Suprapubic skin (tissue), 4 donors: Measurements from ENCODE around the gene RPL39L. TPM values are rescaled to one million over a fixed set of nuclear protein-coding genes. Genes with fewer than 3 reads are reported as not detected.

Source experiments
- DNase-seq, 2 donors: peaks; one replicate each; pipeline ENCODE4 v3.0.0-alpha.2; 2019; ENCODE audit warnings: low spot score in 2 of 2
- H3K27ac ChIP-seq: fragments of 200-600 bp; sonication (generic); one replicate; pipeline ENCODE4 v1.5.1; 2019
- H3K27me3 ChIP-seq: fragments of 200-600 bp; sonication (generic); one replicate; pipeline ENCODE4 v1.5.1; 2019
- H3K36me3 ChIP-seq: fragments of 200-600 bp; sonication (generic); one replicate; pipeline ENCODE4 v1.5.1; 2019
- H3K4me1 ChIP-seq: fragments of 200-600 bp; sonication (generic); one replicate; pipeline ENCODE4 v1.5.1; 2019
- H3K4me3 ChIP-seq: fragments of 200-600 bp; sonication (generic); one replicate; pipeline ENCODE4 v1.5.1; 2019; ENCODE audit warnings: mild to moderate bottlenecking
- H3K9me3 ChIP-seq: fragments of 200-600 bp; sonication (generic); one replicate; pipeline ENCODE4 v1.5.1; 2019
- CTCF ChIP-seq, 2 donors: fragments of 200-600 bp in 1 of 2; fragments of 450-650 bp in 1 of 2; sonication (generic) in 1 of 2; IDR thresholded peaks; one replicate each; pipeline ENCODE4 v1.5.1; 2016 to 2019; ENCODE audit warnings: antibody characterized with exemption in 2 of 2, mild to moderate bottlenecking in 1 of 2, moderate library complexity in 1 of 2
- EP300 ChIP-seq: sonication (generic); formaldehyde crosslinking; IDR thresholded peaks from one replicate; pipeline ENCODE4 v1.6.1; 2017; ENCODE audit warnings: antibody characterized with exemption
- POLR2A ChIP-seq, 2 donors: fragments of 450-650 bp; IDR thresholded peaks; one replicate each; pipeline ENCODE4 v1.6.1; 2017; ENCODE audit warnings: antibody characterized with exemption in 2 of 2, mild to moderate bottlenecking in 2 of 2, moderate library complexity in 2 of 2
- POLR2AphosphoS5 ChIP-seq, 3 donors: sonication (generic); formaldehyde crosslinking; IDR thresholded peaks; one replicate each; pipeline ENCODE4 v1.6.1; 2017; ENCODE audit warnings: antibody characterized with exemption in 3 of 3
- WGBS: methylation state at CpG from one replicate; pipeline ENCODE4 v1.1.5; 2018; 5-methylcytosine and 5-hydroxymethylcytosine counted together
- total RNA-seq, 4 donors: library from RNA; depleted of rRNA; stranded (reverse); fragments of >200 nt; gene quantifications; one replicate each; pipeline ENCODE4 v1.1.0, GENCODE V29; 2016

The RPL39L gene
- total RNA-seq, 4 donors from 2014 or later, result 7.1 to 12.2 (median 11.0) TPM

DNA sequence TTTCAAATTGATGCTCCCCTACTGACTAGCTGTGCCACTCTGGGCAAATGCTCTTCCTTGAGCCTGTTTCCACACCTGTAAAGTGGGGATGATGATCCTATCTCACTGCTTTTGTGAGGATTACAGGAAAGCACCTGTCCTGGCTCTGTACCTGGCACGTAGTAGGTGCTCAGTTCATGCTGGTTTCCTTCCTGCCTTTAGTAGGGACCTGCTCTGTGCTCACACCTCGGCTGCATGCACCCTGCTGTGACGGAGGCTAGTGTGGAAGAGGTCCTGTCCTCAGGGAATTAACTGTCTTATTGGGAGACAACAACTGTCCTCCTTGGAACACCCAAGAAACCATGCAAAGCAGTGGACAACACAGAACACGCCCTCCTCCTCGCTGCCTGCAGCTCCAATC, 61.8 kb downstream of the RPL39L start:
- Histone ChIP-seq H3K9me3 (no peaks in the 10 kb centered on the region), H3K27ac (no peak overlapping the region), H3K27me3 (no peaks in the 10 kb centered on the region), H3K4me1 (no peaks in the 10 kb centered on the region), H3K4me3 (no peak overlapping the region), H3K36me3 (peaks cover 28% of the 10 kb centered on the region)
- no peak for DNase-seq
- TF ChIP-seq POLR2A (IDR thresholded peaks at IDR 0.05), result no peak
- TF ChIP-seq POLR2AphosphoS5 (IDR thresholded peaks at IDR 0.05), result no peak
- TF ChIP-seq EP300, result no peak
- no peak for TF ChIP-seq CTCF (IDR thresholded peaks at IDR 0.05)
- WGBS, result 89% methylated on average over 5 of the region's 5 CpGs

DNA sequence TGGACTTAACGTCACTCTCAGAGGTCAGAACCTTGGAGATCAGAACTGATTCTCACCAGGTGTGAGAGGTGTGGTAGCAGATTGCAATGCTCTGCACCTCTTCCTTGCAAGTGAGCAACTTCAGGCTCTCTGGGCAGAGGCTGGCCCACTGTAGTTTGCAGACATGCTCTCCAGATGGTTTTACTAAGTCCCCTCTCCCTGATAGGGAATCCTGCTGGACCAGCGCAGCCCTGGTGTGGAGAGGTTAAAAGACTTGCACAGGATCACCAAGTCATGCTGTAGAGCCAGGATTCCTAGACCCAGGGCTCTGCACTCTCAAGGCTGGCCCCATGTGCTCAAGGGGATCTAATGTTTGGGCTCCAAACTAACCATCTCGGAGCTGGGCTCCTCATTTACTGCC, 62.2 kb downstream of the RPL39L start:
- H3K27me3 ChIP-seq, result no peaks in the 10 kb centered on the region
- DNase-seq, result no peak
- H3K27ac ChIP-seq, result no peak overlapping the region
- H3K4me3 ChIP-seq, result no peak overlapping the region
- H3K9me3 ChIP-seq, result no peaks in the 10 kb centered on the region
- peaks cover 28% of the 10 kb centered on the region for H3K36me3 ChIP-seq
- no peaks in the 10 kb centered on the region for H3K4me1 ChIP-seq
- TF ChIP-seq POLR2A (IDR thresholded peaks at IDR 0.05), result no peak
- TF ChIP-seq POLR2AphosphoS5 (IDR thresholded peaks at IDR 0.05), result no peak
- no peak for TF ChIP-seq EP300
- no peak for TF ChIP-seq CTCF (IDR thresholded peaks at IDR 0.05)
- WGBS, result 92% methylated on average over 2 of the region's 3 CpGs

GRCh38 chr3:187076297-187076696, 63.0 kb downstream of the RPL39L start:
- peaks cover 28% of the 10 kb centered on the region for H3K36me3 ChIP-seq
- DNase-seq, result no peak
- H3K9me3 ChIP-seq, result no peaks in the 10 kb centered on the region
- WGBS, result 97% methylated on average over 6 of the region's 6 CpGs
- no peaks in the 10 kb centered on the region for H3K27me3 ChIP-seq
- no peaks in the 10 kb centered on the region for H3K4me1 ChIP-seq
- H3K4me3 ChIP-seq, result no peak overlapping the region
- no peak overlapping the region for H3K27ac ChIP-seq
- TF ChIP-seq POLR2A (IDR thresholded peaks at IDR 0.05) (no peak), CTCF (IDR thresholded peaks at IDR 0.05) (no peak), POLR2AphosphoS5 (IDR thresholded peaks at IDR 0.05) (no peak), EP300 (no peak)

- Histone ChIP-seq H3K4me3 (no peak overlapping the region), H3K27me3 (no peaks in the 10 kb centered on the region), H3K4me1 (no peaks in the 10 kb centered on the region), H3K27ac (no peak overlapping the region), H3K9me3 (no peaks in the 10 kb centered on the region), H3K36me3 (peaks cover 28% of the 10 kb centered on the region)
- no peak for DNase-seq
- TF ChIP-seq POLR2A (IDR thresholded peaks at IDR 0.05) (no peak), CTCF (IDR thresholded peaks at IDR 0.05) (no peak), EP300 (no peak), POLR2AphosphoS5 (IDR thresholded peaks at IDR 0.05) (no peak)
Measured at GRCh38 chr3:187074846-187075245, 64.5 kb downstream of the RPL39L start.

- Histone ChIP-seq H3K36me3 (peaks cover 28% of the 10 kb centered on the region), H3K4me3 (no peak overlapping the region), H3K4me1 (no peaks in the 10 kb centered on the region), H3K27me3 (no peaks in the 10 kb centered on the region), H3K9me3 (no peaks in the 10 kb centered on the region), H3K27ac (no peak overlapping the region)
- 93% methylated on average over 4 of the region's 5 CpGs for WGBS
- TF ChIP-seq POLR2A (IDR thresholded peaks at IDR 0.05) (no peak), POLR2AphosphoS5 (IDR thresholded peaks at IDR 0.05) (no peak), EP300 (no peak)
- DNase-seq, result no peak
Measured at GRCh38 chr3:187073581-187074098, 65.7 kb downstream of the RPL39L start.

DNA sequence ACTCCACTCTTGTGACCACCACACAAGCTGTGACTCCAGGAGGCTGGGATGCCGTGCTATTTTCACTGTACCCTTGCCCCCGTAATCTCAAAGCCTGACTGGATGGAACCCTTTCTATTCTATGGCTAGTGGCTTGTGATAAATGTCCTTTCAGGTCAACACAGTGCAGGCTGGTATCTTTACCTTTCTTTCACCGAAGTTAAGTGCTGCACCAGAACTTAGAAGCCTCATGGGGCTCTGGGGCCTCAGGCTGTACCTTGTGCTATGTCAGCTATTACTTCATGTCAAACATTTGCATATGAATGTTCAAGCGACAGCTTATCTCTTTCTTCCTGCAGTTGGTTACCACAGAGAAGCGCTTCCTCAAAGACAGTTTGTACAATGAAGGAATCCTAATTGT, 66.8 kb downstream of the RPL39L start:
- H3K9me3 ChIP-seq, result no peaks in the 10 kb centered on the region
- no peak for DNase-seq
- no peak overlapping the region for H3K27ac ChIP-seq
- 75% methylated on average over 5 of the region's 5 CpGs for WGBS
- no peaks in the 10 kb centered on the region for H3K27me3 ChIP-seq
- H3K36me3 ChIP-seq, result peaks cover 28% of the 10 kb centered on the region
- H3K4me1 ChIP-seq, result no peaks in the 10 kb centered on the region
- TF ChIP-seq POLR2A (IDR thresholded peaks at IDR 0.05) (no peak), POLR2AphosphoS5 (IDR thresholded peaks at IDR 0.05) (no peak), CTCF (IDR thresholded peaks at IDR 0.05) (no peak), EP300 (no peak)
- no peak overlapping the region for H3K4me3 ChIP-seq
